GM12864 (cell line): ENCODE results near the gene NAT10.
"Not testable (repeated sequence)": the region's sequence is repeated elsewhere in the genome, so short reads cannot be mapped to it uniquely, and the experiment has no call there.

Experiments
- DNase-seq: peaks from one replicate; pipeline ENCODE4 v3.0.0-alpha.2; 2011; ENCODE audit warnings: low read depth
- H3K4me3 ChIP-seq: 2 replicates; pipeline ENCODE4 v1.5.1; 2011; ENCODE audit warnings: mild to moderate bottlenecking, low read depth, low read length, control low read depth
- TF ChIP-seq, protein P1 (sequence below): IDR thresholded peaks from 2 replicates; pipeline ENCODE4 v1.5.1; 2011; ENCODE audit warnings: low read depth, mild to moderate bottlenecking, moderate library complexity, low read length, control low read depth, inconsistent platforms; ENCODE audit errors: missing control alignments

The NAT10 gene

GRCh38 chr11:34176751-34177209 is 71.4 kb downstream of the NAT10 start:
- DNase-seq: no peak
- TF ChIP-seq, protein P1, sequence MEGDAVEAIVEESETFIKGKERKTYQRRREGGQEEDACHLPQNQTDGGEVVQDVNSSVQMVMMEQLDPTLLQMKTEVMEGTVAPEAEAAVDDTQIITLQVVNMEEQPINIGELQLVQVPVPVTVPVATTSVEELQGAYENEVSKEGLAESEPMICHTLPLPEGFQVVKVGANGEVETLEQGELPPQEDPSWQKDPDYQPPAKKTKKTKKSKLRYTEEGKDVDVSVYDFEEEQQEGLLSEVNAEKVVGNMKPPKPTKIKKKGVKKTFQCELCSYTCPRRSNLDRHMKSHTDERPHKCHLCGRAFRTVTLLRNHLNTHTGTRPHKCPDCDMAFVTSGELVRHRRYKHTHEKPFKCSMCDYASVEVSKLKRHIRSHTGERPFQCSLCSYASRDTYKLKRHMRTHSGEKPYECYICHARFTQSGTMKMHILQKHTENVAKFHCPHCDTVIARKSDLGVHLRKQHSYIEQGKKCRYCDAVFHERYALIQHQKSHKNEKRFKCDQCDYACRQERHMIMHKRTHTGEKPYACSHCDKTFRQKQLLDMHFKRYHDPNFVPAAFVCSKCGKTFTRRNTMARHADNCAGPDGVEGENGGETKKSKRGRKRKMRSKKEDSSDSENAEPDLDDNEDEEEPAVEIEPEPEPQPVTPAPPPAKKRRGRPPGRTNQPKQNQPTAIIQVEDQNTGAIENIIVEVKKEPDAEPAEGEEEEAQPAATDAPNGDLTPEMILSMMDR: no peak

GRCh38 chr11:34178209-34178821 is 72.9 kb downstream of the NAT10 start:
- DNase-seq: no peak
- TF ChIP-seq, protein P1: no peak
- no peak overlapping the region for H3K4me3 ChIP-seq

More at GRCh38 chr11:34176751-34177209, 71.4 kb downstream of the NAT10 start:
- no peak overlapping the region for H3K4me3 ChIP-seq

GRCh38 chr11:34179026-34179675 is 73.7 kb downstream of the NAT10 start:
- TF ChIP-seq, protein P1: no peak
- no peak overlapping the region for H3K4me3 ChIP-seq
- no peak for DNase-seq

DNA sequence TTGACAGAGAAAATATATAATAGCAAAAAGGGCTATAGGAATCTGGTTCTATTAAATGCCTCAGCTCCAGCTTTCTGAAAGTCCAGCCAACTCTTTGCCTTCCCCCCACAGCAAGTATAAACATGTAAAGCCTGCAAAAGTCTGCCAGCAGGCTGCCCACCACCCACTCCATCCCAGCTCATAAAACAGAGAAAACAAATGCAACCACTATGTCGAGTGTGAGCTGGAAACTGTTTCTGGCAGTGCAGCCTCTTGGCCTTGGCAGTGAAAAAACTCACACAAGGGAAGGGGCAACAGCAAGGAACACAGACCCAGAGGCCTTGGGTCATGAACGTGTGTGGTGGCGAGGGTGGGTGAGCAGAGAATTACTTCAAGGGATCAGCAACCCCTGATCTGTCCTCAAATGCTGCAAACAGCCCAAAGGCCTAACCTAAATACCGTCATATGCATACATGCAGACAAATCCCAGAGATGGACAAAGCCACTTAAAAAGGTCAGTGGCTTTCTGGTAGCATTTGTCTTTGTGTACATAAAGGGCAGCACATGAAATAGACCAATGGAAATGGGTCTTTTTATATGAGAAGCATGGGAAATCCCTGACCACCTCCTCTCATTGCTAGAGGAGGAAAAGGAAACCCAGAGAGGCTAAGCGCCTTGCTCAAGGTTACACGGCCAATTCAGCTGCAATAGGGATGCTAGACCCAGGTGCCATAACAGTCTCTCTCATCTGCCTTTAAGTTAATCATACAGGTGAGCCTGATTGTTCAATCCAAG is 74.8 kb downstream of the NAT10 start:
- no peak overlapping the region for H3K4me3 ChIP-seq
- TF ChIP-seq, protein P1: no peak
- no peak for DNase-seq

- not testable (repeated sequence) for DNase-seq
Observed at GRCh38 chr11:34180814-34181165, 75.4 kb downstream of the NAT10 start.

GRCh38 chr11:34181251-34181650 is 75.8 kb downstream of the NAT10 start:
- TF ChIP-seq, protein P1: no peak
- no peak for DNase-seq
- no peak overlapping the region for H3K4me3 ChIP-seq

More at GRCh38 chr11:34180814-34181165, 75.4 kb downstream of the NAT10 start:
- not testable (repeated sequence) for H3K4me3 ChIP-seq

DNA sequence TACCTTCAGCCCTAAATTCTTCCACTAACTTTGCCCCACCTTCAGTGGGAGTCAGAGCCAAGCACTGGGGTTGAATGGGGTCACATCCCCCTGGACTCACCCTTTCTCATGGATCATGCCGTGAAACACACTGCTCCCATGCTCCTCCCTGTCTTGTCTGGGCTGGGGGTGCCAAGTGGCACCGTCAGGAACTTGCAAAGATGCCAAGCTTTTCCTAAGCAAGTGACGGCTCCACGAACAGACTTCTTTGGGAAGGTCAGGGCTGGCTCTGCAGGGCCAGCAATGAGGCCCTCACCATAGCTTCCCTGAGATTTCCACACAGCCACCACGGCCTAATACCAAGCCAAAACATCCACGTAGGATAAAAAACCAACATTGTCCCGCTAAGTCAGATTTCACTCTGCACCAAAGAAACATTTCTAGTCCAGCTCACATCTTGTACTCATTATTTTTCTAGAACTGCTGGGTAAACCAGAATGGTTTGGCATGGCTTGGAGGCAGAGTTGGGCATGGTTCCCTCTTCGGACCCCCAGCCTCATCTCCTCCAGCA is 76.5 kb downstream of the NAT10 start:
- TF ChIP-seq, protein P1: no peak
- no peak overlapping the region for H3K4me3 ChIP-seq

More for the DNA sequence above, 76.5 kb downstream of the NAT10 start:
- DNase-seq: no peak
